Hindlimb muscle (tissue), 1 donor: ENCODE measurements around the gene IFT20. TPM values are rescaled to one million over a fixed set of nuclear protein-coding genes. Genes with fewer than 3 reads are reported as not detected.
"Not testable (repeated sequence)": the region's sequence is repeated elsewhere in the genome, so short reads cannot be mapped to it uniquely, and the experiment has no call there.

Experiments
- DNase-seq: peaks from one replicate; pipeline ENCODE4 v3.0.0-alpha.2; 2013
- polyA plus RNA-seq: library from polyadenylated mRNA; unstranded; fragments of 120-200 nt; gene quantifications from one replicate; pipeline ENCODE4 v1.2.1, GENCODE V29; 2013; ENCODE audit not compliant: insufficient read length

IFT20 gene
- polyA plus RNA-seq, 1 donor, result 27.1 TPM

GRCh38 chr17:28306954-28307401, 28.3 kb downstream of the IFT20 start:
- DNase-seq, result no peak

GRCh38 chr17:28298449-28298848, 36.8 kb downstream of the IFT20 start:
- DNase-seq, result no peak

GRCh38 chr17:28295677-28296578, 39.3 kb downstream of the IFT20 start:
- DNase-seq, result no peak

GRCh38 chr17:28293994-28294393, 41.3 kb downstream of the IFT20 start:
- no peak for DNase-seq

- DNase-seq, result not testable (repeated sequence)
These were observed 42.4 kb downstream of the IFT20 start for GRCh38 chr17:28292878-28293277.

GRCh38 chr17:28291780-28292330, 43.4 kb downstream of the IFT20 start:
- no peak for DNase-seq

GRCh38 chr17:28290703-28291102, 44.6 kb downstream of the IFT20 start:
- no peak for DNase-seq

- DNase-seq, result no peak
These were observed 49.3 kb downstream of the IFT20 start for GRCh38 chr17:28285965-28286364.

- DNase-seq, result no peak
These were observed 52.7 kb downstream of the IFT20 start for GRCh38 chr17:28282596-28282995.

GRCh38 chr17:28280826-28281225, 54.4 kb downstream of the IFT20 start:
- DNase-seq, result no peak

GRCh38 chr17:28279411-28279810, 55.9 kb downstream of the IFT20 start:
- no peak for DNase-seq

Other genes starting within 250 kb of the IFT20 start
- gene TMEM97, start 16.3 kb downstream of the IFT20 start, polyA plus RNA-seq, result 16.1 TPM
- 33.4 TPM for gene TNFAIP1, start 289 bp upstream of the IFT20 start, polyA plus RNA-seq
- 60.7 TPM for gene POLDIP2, start 22.1 kb upstream of the IFT20 start, polyA plus RNA-seq
- not detected for gene SEBOX, start 29.7 kb upstream of the IFT20 start, polyA plus RNA-seq
- gene VTN, start 34.8 kb upstream of the IFT20 start, polyA plus RNA-seq, result 1.2 TPM
- gene SARM1, start 36.2 kb upstream of the IFT20 start, polyA plus RNA-seq, result 6.4 TPM
- gene SLC46A1, start 70.7 kb upstream of the IFT20 start, polyA plus RNA-seq, result 8.4 TPM
- gene SLC13A2, start 138.2 kb upstream of the IFT20 start, polyA plus RNA-seq, result not detected
- 0.12 TPM for gene FOXN1, start 170.9 kb upstream of the IFT20 start, polyA plus RNA-seq
- 15.5 TPM for gene UNC119, start 217.2 kb upstream of the IFT20 start, polyA plus RNA-seq
- gene PIGS, start 236.1 kb upstream of the IFT20 start, polyA plus RNA-seq, result 51.9 TPM
- 1.8 TPM for gene ALDOC, start 241.4 kb upstream of the IFT20 start, polyA plus RNA-seq